H9 (cell line): ENCODE results near the gene SVEP1. TPM values are rescaled to one million over a fixed set of nuclear protein-coding genes. Genes with fewer than 3 reads are reported as not detected.

Experiments used
- DNase-seq: peaks from one replicate; pipeline ENCODE4 v3.0.0-alpha.2; 2017
- H2AFZ ChIP-seq: one replicate; pipeline ENCODE4 v1.6.1; 2013; ENCODE audit warnings: mild to moderate bottlenecking, low read length, control low read depth, moderate library complexity
- H2AK5ac ChIP-seq: 2 replicates; pipeline ENCODE4 v1.6.1; 2013; ENCODE audit warnings: low read length, control low read depth, mixed read lengths; ENCODE audit not compliant: insufficient read length
- H2BK120ac ChIP-seq: one replicate; pipeline ENCODE4 v1.6.1; 2013; ENCODE audit warnings: low read depth, mild to moderate bottlenecking, low read length, control low read depth, inconsistent platforms; ENCODE audit not compliant: poor library complexity, severe bottlenecking
- H2BK12ac ChIP-seq: 2 replicates; pipeline ENCODE4 v1.6.1; 2013; ENCODE audit warnings: low read length, control low read depth, mixed read lengths, low read depth; ENCODE audit not compliant: insufficient read length
- H2BK15ac ChIP-seq: 2 replicates; pipeline ENCODE4 v1.6.1; 2013; ENCODE audit warnings: low read depth, low read length, control low read depth
- H2BK20ac ChIP-seq: one replicate; pipeline ENCODE4 v1.6.1; 2013; ENCODE audit warnings: low read depth, mild to moderate bottlenecking, low read length, control low read depth, inconsistent platforms; ENCODE audit not compliant: poor library complexity, severe bottlenecking
- H2BK5ac ChIP-seq: 2 replicates; pipeline ENCODE4 v1.6.1; 2013; ENCODE audit warnings: low read length, control low read depth, mixed read lengths; ENCODE audit not compliant: insufficient read length
- H3K14ac ChIP-seq: 2 replicates; pipeline ENCODE4 v1.6.1; 2013; ENCODE audit warnings: low read length, control low read depth; ENCODE audit not compliant: insufficient read depth
- H3K18ac ChIP-seq: 2 replicates; pipeline ENCODE4 v1.6.1; 2013; ENCODE audit warnings: low read depth, mild to moderate bottlenecking, mixed read lengths, low read length, control low read depth; ENCODE audit not compliant: insufficient read length
- H3K23ac ChIP-seq: 2 replicates; pipeline ENCODE4 v1.6.1; 2013; ENCODE audit warnings: low read length, control low read depth, mixed read lengths, low read depth; ENCODE audit not compliant: insufficient read length
- H3K23me2 ChIP-seq: 2 replicates; pipeline ENCODE4 v1.6.1; 2013; ENCODE audit warnings: low read depth, mild to moderate bottlenecking, mixed read lengths, low read length, control low read depth; ENCODE audit not compliant: insufficient read length, poor library complexity, severe bottlenecking
- H3K27ac ChIP-seq: 2 replicates; pipeline ENCODE4 v1.5.1; 2013; ENCODE audit warnings: low read length, control low read depth, mixed read lengths, low read depth; ENCODE audit not compliant: insufficient read length
- H3K27me3 ChIP-seq: 2 replicates; pipeline ENCODE4 v1.6.1; 2013; ENCODE audit warnings: low read length, control low read depth, inconsistent platforms; ENCODE audit not compliant: insufficient read depth
- H3K4ac ChIP-seq: 2 replicates; pipeline ENCODE4 v1.6.1; 2013; ENCODE audit warnings: low read depth, mild to moderate bottlenecking, control low read depth, inconsistent platforms, low read length, moderate library complexity
- H3K4me1 ChIP-seq: 2 replicates; pipeline ENCODE4 v1.6.1; 2013; ENCODE audit warnings: low read length, control low read depth, inconsistent platforms; ENCODE audit not compliant: insufficient read depth
- H3K4me2 ChIP-seq: 2 replicates; pipeline ENCODE4 v1.6.1; 2013; ENCODE audit warnings: low read length, control low read depth, mixed read lengths; ENCODE audit not compliant: insufficient read length, insufficient read depth
- H3K56ac ChIP-seq: 2 replicates; pipeline ENCODE4 v1.6.1; 2013; ENCODE audit warnings: low read depth, mild to moderate bottlenecking, mixed read lengths, low read length, control low read depth; ENCODE audit not compliant: insufficient read length
- H3K79me1 ChIP-seq: 2 replicates; pipeline ENCODE4 v1.6.1; 2013; ENCODE audit warnings: low read depth, mild to moderate bottlenecking, moderate library complexity, low read length, control low read depth, inconsistent platforms; ENCODE audit not compliant: insufficient read depth, poor library complexity, severe bottlenecking
- H3K79me2 ChIP-seq: 2 replicates; pipeline ENCODE4 v1.6.1; 2013; ENCODE audit warnings: low read length, control low read depth, inconsistent platforms; ENCODE audit not compliant: insufficient read depth
- H3K9ac ChIP-seq: 2 replicates; pipeline ENCODE4 v1.6.1; 2013; ENCODE audit warnings: low read length, control low read depth, mixed read lengths; ENCODE audit not compliant: insufficient read length; ENCODE audit errors: extremely low read depth
- H3K9me3 ChIP-seq: one replicate; pipeline ENCODE4 v1.6.1; 2013; ENCODE audit warnings: low read depth, low read length, inconsistent platforms; ENCODE audit not compliant: control insufficient read depth
- H3T11ph ChIP-seq: one replicate; pipeline ENCODE4 v1.6.1; 2013; ENCODE audit warnings: mild to moderate bottlenecking, low read length, control low read depth, inconsistent platforms
- H4K20me1 ChIP-seq: one replicate; pipeline ENCODE4 v1.6.1; 2013; ENCODE audit not compliant: control insufficient read depth, insufficient read length, insufficient read depth
- H4K5ac ChIP-seq: 2 replicates; pipeline ENCODE4 v1.6.1; 2013; ENCODE audit warnings: low read depth, mild to moderate bottlenecking, mixed read lengths, low read length, control low read depth; ENCODE audit not compliant: insufficient read length
- H4K8ac ChIP-seq: replicated peaks from 2 replicates; pipeline ENCODE4 v1.6.1; 2013; ENCODE audit warnings: low read length, control low read depth, mixed read lengths, low read depth; ENCODE audit not compliant: insufficient read length
- H4K91ac ChIP-seq: 2 replicates; pipeline ENCODE4 v1.6.1; 2013; ENCODE audit warnings: low read depth, mild to moderate bottlenecking, moderate library complexity, mixed read lengths, low read length, control low read depth; ENCODE audit not compliant: insufficient read length
- H3K27ac Mint-ChIP-seq, 3 experiments: 2 replicates in 2 of 3; 3 replicates in 1 of 3; pipeline ENCODE4 v1.8.0; 2020 to 2021; ENCODE audit warnings: mixed read lengths in 3 of 3, mild to moderate bottlenecking in 1 of 3, moderate library complexity in 1 of 3
- H3K27me3 Mint-ChIP-seq: 2 replicates; pipeline ENCODE4 v1.8.0; 2021; ENCODE audit warnings: low read depth, mild to moderate bottlenecking, moderate library complexity, mixed read lengths
- H3K36me3 Mint-ChIP-seq, 3 experiments: 2 replicates in 2 of 3; 3 replicates in 1 of 3; pipeline ENCODE4 v1.8.0; 2020 to 2021; ENCODE audit warnings: low read depth in 3 of 3, mixed read lengths in 3 of 3; ENCODE audit not compliant: insufficient read depth in 1 of 3
- H3K4me1 Mint-ChIP-seq, 2 experiments: 2 replicates each; pipeline ENCODE4 v1.8.0; 2020; ENCODE audit warnings: mixed read lengths in 2 of 2
- H3K4me3 Mint-ChIP-seq, 2 experiments: 2 replicates in 1 of 2; 3 replicates in 1 of 2; pipeline ENCODE4 v1.8.0; 2020 to 2021; ENCODE audit warnings: mild to moderate bottlenecking in 2 of 2, mixed read lengths in 2 of 2, moderate library complexity in 1 of 2
- H3K9me3 Mint-ChIP-seq, 2 experiments: 2 replicates in 1 of 2; 3 replicates in 1 of 2; pipeline ENCODE4 v1.8.0; 2020; ENCODE audit warnings: mild to moderate bottlenecking in 2 of 2, mixed read lengths in 2 of 2, moderate library complexity in 1 of 2
- WGBS: extraction: QIAGEN DNeasy Blood & Tissue Kit; methylation state at CpG from one replicate; pipeline ENCODE4 v1.1.7; 2013; ENCODE audit warnings: missing lambda C conversion rate, low lambda C conversion rate, mixed read lengths; ENCODE audit not compliant: insufficient read length; ENCODE audit errors: extremely low coverage; 5-methylcytosine and 5-hydroxymethylcytosine counted together
- total RNA-seq: library from RNA; stranded (reverse); gene quantifications from 2 replicates; pipeline ENCODE4 v1.2.1, GENCODE V29; 2021
- TF ChIP-seq, protein P1 (sequence below): fragments of 200-600 bp; sonication (generic); conservative IDR thresholded peaks from 3 replicates; pipeline ENCODE4 v1.8.0; 2021; ENCODE audit warnings: antibody characterized with exemption, mild to moderate bottlenecking

Gene SVEP1
- total RNA-seq, 1 experiment from 2014 or later: 0.17 TPM

DNA sequence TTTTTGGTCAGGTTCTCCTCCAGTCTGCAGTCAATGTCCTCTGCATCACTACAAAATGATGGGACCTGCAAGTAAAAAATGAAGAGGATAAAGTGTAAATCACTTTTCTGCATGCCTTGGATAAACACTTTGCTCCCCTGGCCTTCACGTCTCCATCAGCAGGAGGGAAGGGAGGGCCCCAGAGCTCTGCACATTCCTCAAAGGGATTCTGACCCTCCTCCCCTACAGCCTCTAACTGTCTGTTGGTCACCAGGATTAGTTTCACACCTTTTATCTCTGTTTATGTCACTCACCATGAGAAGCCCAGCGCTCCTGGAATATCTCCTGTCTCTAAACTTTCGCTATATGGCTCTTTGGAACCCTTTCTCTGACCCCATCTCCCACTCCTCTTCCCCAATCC is 103.3 kb downstream of the SVEP1 start:
- Mint-ChIP-seq H3K27ac (no peak overlapping the region), H3K4me1 (peaks cover 2% of the 10 kb centered on the region in 2 experiments), H3K36me3 (no peaks in the 10 kb centered on the region), H3K27me3 (no peaks in the 10 kb centered on the region), H3K4me3 (no peak overlapping the region), H3K9me3 (no peaks in the 10 kb centered on the region)
- H4K91ac ChIP-seq: no peak overlapping the region
- H3K4ac ChIP-seq: no peak overlapping the region
- H3K23ac ChIP-seq: no peak overlapping the region
- no peak overlapping the region for H4K5ac ChIP-seq
- DNase-seq: no peak
- no peak overlapping the region for H2AK5ac ChIP-seq
- no peaks in the 10 kb centered on the region for H3K23me2 ChIP-seq
- H2BK5ac ChIP-seq: no peak overlapping the region
- H3K9me3 ChIP-seq: no peaks in the 10 kb centered on the region
- no peaks in the 10 kb centered on the region for H3K27me3 ChIP-seq
- H4K20me1 ChIP-seq: no peaks in the 10 kb centered on the region
- no peak overlapping the region for H2BK20ac ChIP-seq
- H2AFZ ChIP-seq: no peak overlapping the region
- H4K8ac ChIP-seq: no peak overlapping the region
- H3K56ac ChIP-seq: no peak overlapping the region
- no peak overlapping the region for H2BK12ac ChIP-seq
- TF ChIP-seq, protein P1, sequence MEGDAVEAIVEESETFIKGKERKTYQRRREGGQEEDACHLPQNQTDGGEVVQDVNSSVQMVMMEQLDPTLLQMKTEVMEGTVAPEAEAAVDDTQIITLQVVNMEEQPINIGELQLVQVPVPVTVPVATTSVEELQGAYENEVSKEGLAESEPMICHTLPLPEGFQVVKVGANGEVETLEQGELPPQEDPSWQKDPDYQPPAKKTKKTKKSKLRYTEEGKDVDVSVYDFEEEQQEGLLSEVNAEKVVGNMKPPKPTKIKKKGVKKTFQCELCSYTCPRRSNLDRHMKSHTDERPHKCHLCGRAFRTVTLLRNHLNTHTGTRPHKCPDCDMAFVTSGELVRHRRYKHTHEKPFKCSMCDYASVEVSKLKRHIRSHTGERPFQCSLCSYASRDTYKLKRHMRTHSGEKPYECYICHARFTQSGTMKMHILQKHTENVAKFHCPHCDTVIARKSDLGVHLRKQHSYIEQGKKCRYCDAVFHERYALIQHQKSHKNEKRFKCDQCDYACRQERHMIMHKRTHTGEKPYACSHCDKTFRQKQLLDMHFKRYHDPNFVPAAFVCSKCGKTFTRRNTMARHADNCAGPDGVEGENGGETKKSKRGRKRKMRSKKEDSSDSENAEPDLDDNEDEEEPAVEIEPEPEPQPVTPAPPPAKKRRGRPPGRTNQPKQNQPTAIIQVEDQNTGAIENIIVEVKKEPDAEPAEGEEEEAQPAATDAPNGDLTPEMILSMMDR: no peak
- no peaks in the 10 kb centered on the region for H3K79me1 ChIP-seq
- H3K14ac ChIP-seq: no peak overlapping the region
- no peak overlapping the region for H3T11ph ChIP-seq
- WGBS: no CpG with 5 or more reads among the region's 3 CpGs
- no peak overlapping the region for H2BK120ac ChIP-seq
- no peak overlapping the region for H3K18ac ChIP-seq
- no peak overlapping the region for H2BK15ac ChIP-seq
- no peaks in the 10 kb centered on the region for H3K79me2 ChIP-seq
- no peak overlapping the region for H3K9ac ChIP-seq
- H3K4me1 ChIP-seq: no peaks in the 10 kb centered on the region
- no peak overlapping the region for H3K27ac ChIP-seq
- no peak overlapping the region for H3K4me2 ChIP-seq
